Measurements from ENCODE around the gene HRCT1.
"Not testable (repeated sequence)": the region's sequence is repeated elsewhere in the genome, so short reads cannot be mapped to it uniquely, and the experiment has no call there.

Gene HRCT1

DNA sequence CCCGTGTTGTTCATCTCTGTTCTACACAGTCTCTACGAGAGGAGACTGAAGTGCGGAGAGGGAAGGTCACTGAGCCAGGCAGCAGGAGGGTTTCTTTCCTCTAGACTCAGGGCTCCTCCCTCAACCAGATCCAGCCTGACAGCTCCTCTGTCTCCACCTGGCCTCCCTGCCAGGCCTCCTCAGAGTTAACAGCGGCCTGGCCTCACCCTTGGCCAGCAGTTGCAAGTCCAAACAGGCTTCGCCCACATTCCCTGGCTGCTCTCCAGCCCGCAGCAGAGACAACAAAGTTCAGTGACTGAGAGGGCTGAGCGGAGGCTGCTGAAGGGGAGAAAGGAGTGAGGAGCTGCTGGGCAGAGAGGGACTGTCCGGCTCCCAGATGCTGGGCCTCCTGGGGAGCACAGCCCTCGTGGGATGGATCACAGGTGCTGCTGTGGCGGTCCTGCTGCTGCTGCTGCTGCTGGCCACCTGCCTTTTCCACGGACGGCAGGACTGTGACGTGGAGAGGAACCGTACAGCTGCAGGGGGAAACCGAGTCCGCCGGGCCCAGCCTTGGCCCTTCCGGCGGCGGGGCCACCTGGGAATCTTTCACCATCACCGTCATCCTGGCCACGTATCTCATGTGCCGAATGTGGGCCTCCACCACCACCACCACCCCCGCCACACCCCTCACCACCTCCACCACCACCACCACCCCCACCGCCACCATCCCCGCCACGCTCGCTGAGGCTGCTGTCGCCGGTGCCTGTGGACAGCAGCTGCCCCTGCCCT lies at the start of gene HRCT1:
Gene HRCT1, plus strand, starts transcription at position 291 of the 768 bp plus-strand sequence. Its CDS starts 86 bp downstream, at position 377.
- DNase-seq (ENCODE audit: low spot score) = peak; percentile 26

DNA sequence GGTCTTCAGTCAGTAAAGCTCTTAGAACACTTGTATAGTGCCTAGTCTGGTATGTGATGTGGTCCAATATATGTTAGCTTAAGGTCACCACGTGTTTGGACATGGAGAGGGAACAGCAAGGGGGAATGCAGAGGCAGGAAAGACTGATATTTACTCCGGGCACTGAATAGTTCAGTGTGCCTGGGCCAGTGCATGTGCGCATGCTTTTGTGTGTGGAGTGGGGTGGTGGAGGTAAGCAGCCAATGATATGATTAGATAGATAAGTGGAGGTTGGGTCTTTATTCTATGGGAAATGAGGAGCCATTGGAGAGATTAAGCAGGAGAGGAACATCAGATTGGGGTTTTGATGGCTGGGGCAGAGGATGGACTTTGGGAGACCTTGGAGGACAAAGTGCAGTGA lies 49.8 kb upstream of the HRCT1 start:
- DNase-seq (ENCODE audit: low spot score) = no peak

DNA sequence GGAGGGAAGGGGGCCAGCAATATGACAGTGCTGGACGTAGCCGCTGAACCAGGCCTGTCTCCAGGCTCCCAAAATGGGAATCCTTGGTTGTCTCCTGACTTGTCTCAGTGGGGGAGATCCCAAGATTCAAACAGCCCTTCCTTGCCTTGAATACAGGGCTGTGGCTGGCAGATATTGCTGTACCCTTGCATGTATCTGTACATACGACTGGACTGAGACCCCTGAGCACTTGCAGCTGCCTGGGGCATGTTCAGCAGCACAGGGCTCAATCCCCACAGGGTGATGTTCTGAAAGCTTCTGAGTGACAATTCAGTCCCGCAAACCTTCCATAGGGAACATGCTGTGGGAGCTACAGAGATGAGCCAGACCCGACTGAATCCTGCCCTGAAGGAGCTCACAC lies 49.1 kb upstream of the HRCT1 start:
- no peak for DNase-seq (ENCODE audit: low spot score)

DNA sequence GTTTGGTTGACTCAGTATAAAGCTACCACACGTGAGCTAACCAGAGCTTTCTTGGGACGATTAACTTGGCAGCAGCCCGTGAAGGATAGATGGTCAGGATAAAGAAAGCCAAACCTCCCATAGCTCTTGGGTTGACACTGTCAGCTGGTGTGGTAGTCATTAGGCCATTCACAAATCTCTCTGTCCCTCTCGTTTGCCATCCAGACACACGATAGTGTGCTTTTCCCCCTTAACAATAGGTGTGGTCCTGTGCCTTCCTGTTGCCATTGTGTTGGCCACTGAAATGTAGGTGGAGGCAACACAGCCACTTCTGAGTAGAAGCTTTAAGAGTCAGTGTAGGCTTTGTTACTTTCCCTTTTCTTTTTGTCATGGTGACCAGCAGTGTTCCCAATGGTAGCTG lies 47.5 kb upstream of the HRCT1 start:
- no peak for DNase-seq (ENCODE audit: low spot score)

DNA sequence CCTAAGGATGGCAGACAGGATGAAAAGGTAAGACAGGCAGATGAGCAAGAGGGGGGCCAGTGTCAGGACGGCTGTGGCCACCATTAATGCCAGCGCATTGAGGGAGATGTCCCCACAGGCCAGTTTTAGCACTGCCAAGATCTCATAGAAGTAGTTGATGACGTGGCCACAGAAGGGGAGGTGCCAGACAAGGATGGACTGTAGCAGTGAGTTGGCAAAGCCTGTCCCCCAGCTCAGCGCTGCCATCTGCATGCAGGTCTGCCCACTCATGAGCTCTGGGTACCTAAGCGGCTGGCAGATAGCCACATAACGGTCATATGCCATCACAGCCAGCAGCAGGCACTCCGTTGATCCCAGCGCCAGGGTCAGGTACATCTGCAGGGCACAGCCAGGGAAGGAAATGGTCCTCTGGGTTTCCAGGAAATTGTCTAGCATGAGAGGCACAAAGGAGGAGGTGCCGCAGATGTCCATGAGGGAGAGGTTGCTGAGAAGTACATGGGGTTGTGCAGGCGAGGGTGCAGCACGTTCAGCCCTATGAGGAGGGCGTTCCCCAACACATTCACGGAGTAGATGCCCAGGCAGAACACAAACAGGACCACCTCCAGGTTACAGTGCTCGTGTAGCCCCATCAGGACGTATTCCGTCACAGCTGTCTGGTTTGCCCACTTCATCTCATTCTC lies 46.6 kb upstream of the HRCT1 start:
- no peak for DNase-seq (ENCODE audit: low spot score)

DNA sequence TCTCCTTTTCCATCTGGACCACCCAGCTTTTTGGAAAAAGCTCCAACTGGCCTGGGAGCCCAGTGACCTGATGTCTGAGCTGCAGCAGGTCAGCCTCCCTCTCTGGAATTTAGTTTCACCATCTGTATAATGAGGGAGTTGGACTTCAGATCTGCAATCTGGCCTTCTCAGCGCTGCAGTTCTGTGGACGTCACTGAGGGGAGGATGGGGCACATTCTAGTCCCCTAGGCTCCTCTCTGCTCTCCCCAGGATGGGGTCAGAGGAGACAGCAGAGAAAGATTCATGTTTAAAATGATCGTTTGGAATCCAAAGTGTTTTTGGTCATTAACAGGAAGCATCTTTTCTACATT lies 46.0 kb upstream of the HRCT1 start:
- DNase-seq (ENCODE audit: low spot score) = no peak

DNA sequence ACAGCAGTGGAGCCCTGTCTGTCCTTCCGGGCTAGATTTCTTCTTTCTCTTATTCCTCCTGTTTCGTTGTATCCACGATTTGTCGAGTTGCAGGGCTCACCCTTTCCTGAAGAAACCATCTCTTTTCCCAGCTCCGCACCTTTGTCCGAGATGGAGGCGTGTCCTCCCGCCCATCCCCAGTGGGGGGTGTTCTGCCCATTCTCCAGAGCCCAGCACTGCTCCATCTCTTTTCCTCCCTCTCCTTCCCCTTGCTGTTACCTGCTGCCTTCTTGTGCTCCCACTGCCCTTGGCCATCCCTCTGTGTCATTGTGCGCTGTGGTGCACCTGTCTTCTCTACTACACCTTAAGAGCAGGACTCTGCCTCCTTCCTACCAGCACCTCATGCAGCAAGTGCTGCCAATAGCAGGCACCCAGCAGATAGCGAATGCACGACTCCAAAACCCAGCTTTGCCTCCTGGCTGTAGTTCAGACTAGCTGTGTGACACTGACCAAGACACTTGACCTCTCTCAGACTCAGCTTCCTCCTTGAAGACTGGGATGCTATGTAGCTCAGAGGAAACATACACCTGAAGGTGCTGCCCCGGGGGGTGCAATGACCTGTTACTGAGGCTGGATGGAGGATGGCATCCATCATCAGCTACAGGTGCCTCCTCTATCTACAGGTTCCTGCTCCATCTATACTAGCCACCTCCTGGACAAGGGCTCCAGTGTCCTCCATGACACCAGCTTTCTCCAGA lies 44.7 kb upstream of the HRCT1 start:
- DNase-seq (ENCODE audit: low spot score) = no peak

DNA sequence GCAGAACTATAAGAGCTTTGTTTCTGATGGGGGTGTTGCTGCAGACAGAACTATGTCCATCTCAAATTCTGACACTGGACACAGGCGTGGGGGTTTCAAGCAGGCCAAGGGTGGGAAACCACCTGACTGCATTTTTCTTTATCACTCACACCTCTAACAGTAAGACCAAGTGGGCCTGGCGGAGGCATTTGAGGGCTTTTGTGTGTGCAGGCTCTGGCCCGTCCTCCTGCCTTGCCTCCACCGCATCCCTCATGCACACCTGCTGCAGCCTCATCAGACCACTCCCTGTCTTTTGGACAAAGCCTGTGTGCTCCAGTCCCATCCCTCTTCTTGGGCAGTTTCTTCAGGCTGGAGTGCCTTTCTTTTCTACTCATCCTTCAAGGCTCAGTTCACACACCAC lies 43.7 kb upstream of the HRCT1 start:
- no peak for DNase-seq (ENCODE audit: low spot score)

DNA sequence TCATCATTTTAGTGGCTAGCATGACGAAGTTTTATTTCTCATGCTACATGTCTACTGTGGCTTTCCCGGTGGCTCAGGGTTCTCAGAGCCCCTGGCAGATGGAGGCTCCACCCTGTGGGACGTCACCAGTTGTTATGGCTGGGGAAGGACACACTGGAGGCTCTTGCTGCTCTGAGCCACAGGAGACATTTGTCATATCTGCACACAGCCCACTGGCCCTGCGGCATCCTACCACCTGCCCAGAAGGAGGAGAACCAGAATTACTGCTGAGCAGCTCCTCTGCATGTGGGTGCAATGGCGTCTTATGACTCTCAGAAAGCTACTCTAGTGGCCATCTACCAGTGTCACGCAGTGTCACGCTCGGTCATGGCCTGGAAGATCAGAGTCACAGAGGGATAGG lies 42.4 kb upstream of the HRCT1 start:
- DNase-seq (ENCODE audit: low spot score) = no peak

DNA sequence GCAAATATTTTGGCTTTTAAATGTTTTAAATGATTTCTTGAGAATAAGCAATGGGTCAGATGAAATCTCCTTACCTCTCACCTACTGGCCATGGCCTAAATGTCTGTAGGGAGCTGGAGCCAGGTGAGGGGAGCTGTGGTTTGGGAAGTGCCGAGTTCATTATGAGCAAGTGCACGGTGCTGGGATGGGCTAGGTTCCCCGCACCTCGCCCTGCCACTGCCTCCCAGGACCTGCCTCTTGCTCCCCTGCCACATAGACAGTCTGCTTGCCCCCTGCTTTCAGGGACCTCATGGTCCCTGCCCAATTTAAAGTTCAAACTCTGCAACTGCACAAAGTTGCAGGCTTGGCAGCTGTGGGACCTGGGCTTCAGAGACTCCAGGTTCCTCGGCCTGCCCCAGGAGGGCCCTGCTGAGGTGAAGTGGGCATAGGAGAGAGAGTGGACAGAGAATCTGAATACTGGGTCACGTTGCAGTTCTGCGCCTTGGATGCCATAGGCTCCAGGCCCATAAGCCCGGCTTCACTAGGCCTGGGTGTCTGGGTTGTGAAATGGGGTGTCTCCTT lies 41.2 kb upstream of the HRCT1 start:
- no peak for DNase-seq (ENCODE audit: low spot score)

DNA sequence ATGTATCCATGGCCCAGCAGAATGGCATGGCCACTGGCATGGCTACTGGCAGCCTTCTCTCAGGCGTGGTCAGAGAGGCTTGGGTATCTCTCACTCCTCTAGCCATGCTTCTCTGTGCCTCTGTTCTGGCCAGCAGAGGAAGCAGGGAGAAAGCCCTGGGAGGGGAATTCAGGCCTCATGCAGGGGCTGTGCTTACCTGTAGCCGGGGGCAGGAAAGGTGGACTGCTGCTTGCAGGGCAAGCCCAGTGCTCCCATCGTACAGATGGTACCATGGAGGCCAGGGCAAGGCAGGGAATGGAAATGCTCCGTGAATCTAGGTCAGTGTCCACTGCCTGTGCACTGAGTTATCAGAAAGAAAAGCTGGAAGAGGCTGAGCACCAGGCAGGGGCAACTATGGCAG lies 38.5 kb upstream of the HRCT1 start:
- DNase-seq (ENCODE audit: low spot score) = no peak

DNA sequence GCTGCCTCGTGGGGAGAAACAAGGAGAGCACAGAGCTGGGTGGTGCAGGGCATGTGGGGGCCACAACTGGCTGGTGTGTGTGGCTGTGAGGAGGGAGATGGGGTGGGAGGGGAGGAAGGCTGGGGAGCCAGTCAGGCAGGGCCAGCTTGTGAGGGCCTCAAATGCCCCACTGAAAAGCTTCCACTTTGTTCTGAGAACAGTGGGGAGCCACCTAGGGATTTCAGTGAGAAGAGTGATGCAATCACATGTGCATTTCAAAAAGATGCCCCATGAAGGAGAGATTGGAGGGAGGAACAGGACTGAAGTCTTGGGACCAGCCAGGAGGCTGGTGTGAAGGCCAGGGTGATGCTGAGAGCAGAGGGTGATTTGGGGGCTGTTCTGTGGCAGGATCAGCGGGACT lies 37.1 kb upstream of the HRCT1 start:
- no peak for DNase-seq (ENCODE audit: low spot score)

DNA sequence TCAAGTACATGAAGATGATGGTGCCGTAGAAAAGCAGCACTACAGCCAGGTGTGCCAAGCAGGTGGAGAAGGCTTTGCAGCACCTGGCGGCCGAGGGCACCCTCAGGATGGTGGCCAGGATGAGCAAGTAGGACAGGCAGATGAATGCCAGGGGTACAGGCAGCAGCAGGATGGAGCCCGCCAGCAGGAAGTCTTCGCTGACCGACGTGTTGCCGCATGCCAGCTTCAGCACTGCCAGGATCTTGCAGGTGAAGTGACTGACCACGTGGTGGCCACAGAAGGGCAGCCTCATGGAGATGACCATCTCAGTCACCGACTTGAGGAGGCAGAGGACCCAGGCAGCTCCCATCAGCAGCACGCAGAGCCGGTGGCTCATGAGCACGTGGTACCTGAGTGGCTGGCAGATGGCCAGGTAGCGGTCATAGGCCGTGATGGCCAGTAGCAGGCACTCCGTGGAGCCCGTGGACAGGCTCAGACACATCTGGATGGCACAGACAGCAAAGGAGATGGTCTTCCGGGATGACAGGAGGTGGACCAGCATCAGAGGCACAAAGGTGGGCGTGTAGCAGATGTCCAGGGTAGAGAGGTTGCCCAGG lies 36.3 kb upstream of the HRCT1 start:
- no peak for DNase-seq (ENCODE audit: low spot score)

DNA sequence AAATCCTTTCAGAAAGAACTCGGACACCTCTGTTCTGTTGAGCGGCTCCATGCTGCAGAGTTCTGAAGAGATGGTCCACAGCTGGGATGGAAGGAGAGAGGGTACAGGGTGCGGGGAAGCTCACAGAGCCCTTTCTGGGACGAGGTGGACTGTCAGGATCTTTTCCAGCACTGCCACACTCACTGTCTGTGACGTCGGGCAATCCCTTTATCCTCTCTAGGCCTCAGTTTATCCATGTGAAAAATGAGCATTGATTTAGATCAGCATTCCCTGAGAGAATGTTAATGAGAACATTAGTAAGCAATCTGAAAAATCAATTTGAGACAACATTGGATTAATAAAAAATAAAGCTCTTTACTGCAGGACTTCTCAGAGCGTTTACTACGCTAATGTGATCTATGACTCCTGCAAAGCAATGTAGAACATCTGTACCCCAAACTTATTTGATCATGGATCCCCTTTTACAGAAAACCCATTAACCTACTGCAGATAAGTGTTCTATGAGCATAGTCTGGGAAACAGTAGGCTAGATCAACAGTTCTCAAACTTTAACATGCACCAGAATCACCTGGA lies 35.6 kb upstream of the HRCT1 start, which contains the start of gene OR13J1:
Gene OR13J1, minus strand, starts transcription at position 51 of the 573 bp plus-strand sequence. Its CDS starts 0 bp downstream, at position 51.
- no peak for DNase-seq (ENCODE audit: low spot score)

DNA sequence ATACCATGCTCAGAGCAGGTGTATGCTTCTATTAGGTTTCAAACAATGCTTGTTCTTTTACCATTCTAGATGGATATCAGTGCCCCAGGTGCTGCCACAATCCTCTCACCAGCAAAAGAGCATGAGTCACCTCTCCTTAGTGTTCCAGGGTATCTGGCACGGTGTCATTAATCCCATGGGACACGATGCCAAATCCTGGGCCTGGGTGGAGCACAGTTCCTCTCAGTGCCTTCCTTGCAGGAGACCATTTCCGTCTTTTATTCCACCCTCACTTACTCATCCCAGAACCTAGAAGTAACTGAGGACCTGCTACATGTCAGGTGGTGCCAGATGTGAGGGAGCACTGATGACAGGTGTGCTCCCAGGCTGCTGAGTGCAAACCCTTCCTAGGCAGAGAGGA lies 34.5 kb upstream of the HRCT1 start:
- no peak for DNase-seq (ENCODE audit: low spot score)

DNA sequence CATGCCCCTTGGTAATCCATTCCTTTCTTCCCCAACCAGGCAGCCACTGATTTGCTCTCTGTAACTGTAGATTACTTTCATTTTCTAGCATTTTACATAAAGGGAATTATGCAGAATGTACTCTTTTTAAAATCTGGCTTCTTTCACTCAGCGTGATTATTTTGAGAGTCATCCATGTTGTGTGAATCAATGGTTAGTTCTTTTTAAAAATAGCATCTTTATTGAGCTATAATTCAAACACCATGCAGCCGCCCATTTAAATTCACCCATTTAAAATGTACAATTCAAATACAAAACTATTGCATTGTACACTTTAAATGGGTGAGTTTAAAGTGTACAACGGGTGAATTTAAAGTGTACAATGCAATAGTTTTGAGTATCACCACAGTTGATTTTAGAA lies 33.5 kb upstream of the HRCT1 start:
- no peak for DNase-seq (ENCODE audit: low spot score)

DNA sequence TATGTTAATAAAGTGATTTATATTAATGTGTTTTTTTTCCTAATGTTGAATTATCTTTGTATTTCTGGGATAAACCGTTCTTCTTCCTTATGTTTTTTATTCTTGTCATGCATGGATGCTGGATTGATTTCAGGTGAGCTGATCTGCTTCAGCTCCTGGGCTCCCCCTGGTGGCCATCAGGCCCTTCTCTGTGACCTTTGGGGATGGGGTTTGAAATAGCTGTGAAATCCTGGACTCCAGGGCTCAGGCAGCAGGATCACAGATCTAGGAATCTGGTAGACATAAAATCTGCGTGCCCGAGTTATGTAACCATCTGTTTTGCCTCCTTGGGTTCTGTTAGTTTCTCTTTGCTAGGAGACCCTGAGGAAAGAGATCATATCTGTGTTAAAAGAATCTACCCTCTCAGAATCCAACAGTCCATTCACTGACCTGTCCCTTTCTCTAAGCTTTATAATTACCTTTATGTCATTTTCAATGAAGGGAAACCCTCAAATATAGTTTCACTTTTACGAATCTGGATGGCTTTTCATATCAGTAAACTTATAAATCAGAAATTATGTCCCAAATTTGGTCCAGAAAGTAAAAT lies 23.6 kb upstream of the HRCT1 start:
- DNase-seq (ENCODE audit: low spot score) = peak; percentile 71

DNA sequence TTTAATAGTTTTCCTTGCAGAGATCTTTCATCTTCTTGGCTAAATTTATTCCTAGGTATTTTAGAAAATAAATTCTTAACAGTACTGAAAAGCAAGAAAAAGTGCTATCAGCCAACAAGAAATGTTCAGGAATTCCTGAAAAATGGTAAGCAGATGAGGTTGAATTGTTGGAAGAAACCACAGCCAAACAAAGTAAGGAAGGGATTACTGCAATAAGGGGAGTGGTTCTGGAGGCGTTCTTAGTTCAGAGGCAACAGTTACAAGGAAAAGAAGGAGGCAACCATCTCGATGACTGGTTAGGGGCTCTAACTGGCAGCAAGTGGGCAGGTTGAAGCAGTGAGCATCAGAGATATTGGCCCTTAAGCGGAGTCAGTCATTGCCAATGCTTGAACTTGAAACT lies 23.0 kb upstream of the HRCT1 start:
- no peak for DNase-seq (ENCODE audit: low spot score)

DNA sequence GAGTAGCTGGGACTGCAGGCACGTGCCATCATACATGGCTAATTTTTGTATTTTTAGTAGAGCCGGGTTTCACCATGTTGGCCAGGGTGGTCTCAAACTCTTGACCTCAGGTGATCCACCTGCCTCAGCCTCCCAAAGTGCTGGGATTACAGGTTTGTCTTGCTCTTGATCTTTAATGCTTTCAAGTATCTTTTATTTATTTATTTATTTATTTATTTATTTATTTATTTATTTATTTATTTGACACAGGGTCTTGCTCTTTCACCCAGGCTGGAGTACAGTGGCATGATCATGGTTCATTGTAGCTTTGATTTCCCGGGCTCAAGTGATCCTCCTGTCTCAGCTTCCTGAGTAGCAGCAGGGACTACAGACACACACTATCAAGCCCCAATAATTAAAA lies 21.1 kb upstream of the HRCT1 start:
- not testable (repeated sequence) for DNase-seq (ENCODE audit: low spot score)

DNA sequence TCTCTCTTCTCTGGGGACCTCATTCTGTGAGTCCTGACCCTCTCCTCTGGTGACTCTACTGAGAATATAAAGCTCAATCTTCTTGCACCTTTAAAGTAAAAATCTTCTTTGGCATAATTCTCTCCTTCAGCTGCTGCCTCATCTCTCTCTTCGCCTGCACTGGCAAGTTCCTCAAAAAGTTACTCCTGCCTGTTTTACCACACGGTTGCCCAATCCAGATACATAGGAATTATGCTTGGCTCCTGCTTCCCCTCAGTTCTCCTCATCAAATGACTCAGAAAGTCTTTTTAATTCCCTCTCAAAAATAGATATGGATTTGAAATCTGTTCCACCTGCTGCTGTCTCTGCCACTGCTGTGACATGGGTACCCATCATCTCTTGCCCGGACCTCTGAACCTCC lies 14.4 kb upstream of the HRCT1 start:
- no peak for DNase-seq (ENCODE audit: low spot score)

DNA sequence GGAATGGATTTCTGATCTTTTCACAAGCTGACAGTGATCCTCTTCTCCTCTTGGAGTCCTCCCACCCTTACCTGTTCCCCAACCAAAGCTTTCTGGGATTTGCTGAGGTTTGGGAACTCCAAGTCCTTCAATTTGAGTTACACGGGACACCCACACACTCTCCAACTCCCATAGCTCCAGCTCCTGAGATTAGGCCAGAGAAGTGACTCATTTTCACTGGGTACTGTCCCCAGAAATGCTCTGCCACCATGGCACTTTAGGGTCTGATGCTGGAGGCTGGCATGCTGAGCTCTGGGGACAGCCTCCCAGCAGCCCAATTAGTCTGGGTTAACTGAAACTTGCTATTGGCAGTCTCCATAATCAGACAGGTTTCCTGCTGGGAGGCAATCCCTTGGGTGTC lies 14.0 kb upstream of the HRCT1 start:
- DNase-seq (ENCODE audit: low spot score) = no peak

DNA sequence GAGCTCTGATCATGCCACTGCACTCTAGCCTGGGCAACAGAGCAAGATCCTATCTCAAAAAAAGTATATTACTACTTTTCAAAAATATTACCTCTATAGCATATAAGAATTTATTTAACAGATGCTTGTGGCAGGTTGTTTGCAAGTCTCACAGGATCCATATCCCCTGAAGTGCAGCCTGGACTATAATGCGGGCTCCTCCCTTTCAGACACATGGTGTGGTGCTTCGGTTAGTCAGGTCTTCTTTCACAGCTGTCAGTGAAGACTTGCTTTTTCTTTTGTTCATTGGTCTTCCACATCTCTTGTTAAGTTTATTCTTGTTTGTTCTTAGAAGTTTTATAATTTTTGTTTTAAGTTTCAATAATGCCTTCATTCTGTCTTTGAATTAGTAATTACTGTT lies 9.4 kb upstream of the HRCT1 start:
- DNase-seq (ENCODE audit: low spot score) = no peak
